ENCODE data around the gene CLEC16A. TPM values are rescaled to one million over a fixed set of nuclear protein-coding genes. Genes with fewer than 3 reads are reported as not detected.

CLEC16A gene
- total RNA-seq, 1 donor from 2014 or later = 15.8 TPM

- DNase-seq (ENCODE audit: low read depth) = no peak
- H3K4me3 ChIP-seq (ENCODE audit: low read depth, low read length) = no peak overlapping the region
- no peak for TF ChIP-seq CTCF (IDR thresholded peaks at IDR 0.05; ENCODE audit: insufficient read depth, low read length, severe bottlenecking)
- no peaks in the 10 kb centered on the region for H3K36me3 ChIP-seq (ENCODE audit: control insufficient read depth, insufficient read depth, low read length)
- H3K27me3 ChIP-seq (ENCODE audit: control insufficient read depth, insufficient read depth, low read length) = no peaks in the 10 kb centered on the region
- no peak for FAIRE-seq
These were observed 166.8 kb downstream of the CLEC16A start for GRCh38 chr16:11111150-11111549.

GRCh38 chr16:11111856-11112634 lies 167.7 kb downstream of the CLEC16A start:
- H3K4me3 ChIP-seq (ENCODE audit: low read depth, low read length) = no peak overlapping the region
- DNase-seq (ENCODE audit: low read depth) (no peak), FAIRE-seq (no peak)
- H3K36me3 ChIP-seq (ENCODE audit: control insufficient read depth, insufficient read depth, low read length) = no peaks in the 10 kb centered on the region
- TF ChIP-seq CTCF (IDR thresholded peaks at IDR 0.05; ENCODE audit: insufficient read depth, low read length, severe bottlenecking) = no peak
- no peaks in the 10 kb centered on the region for H3K27me3 ChIP-seq (ENCODE audit: control insufficient read depth, insufficient read depth, low read length)

- TF ChIP-seq CTCF (IDR thresholded peaks at IDR 0.05; ENCODE audit: insufficient read depth, low read length, severe bottlenecking) = no peak
- no peaks in the 10 kb centered on the region for H3K36me3 ChIP-seq (ENCODE audit: control insufficient read depth, insufficient read depth, low read length)
- H3K4me3 ChIP-seq (ENCODE audit: low read depth, low read length) = no peak overlapping the region
- FAIRE-seq (no peak), DNase-seq (ENCODE audit: low read depth) (peak; percentile 52)
- no peaks in the 10 kb centered on the region for H3K27me3 ChIP-seq (ENCODE audit: control insufficient read depth, insufficient read depth, low read length)
These were observed 168.5 kb downstream of the CLEC16A start for GRCh38 chr16:11112723-11113348.

- FAIRE-seq = no peak
- no peaks in the 10 kb centered on the region for H3K27me3 ChIP-seq (ENCODE audit: control insufficient read depth, insufficient read depth, low read length)
These were observed 170.2 kb downstream of the CLEC16A start for GRCh38 chr16:11114366-11115164.

More at GRCh38 chr16:11114366-11115164, 170.2 kb downstream of the CLEC16A start:
- TF ChIP-seq CTCF (IDR thresholded peaks at IDR 0.05; ENCODE audit: insufficient read depth, low read length, severe bottlenecking) = no peak
- no peak for DNase-seq (ENCODE audit: low read depth)
- no peak overlapping the region for H3K4me3 ChIP-seq (ENCODE audit: low read depth, low read length)
- H3K36me3 ChIP-seq (ENCODE audit: control insufficient read depth, insufficient read depth, low read length) = no peaks in the 10 kb centered on the region

Data from bronchial epithelial cell (primary cell).